Osteoblast (primary cell): ENCODE results near the gene MUCL3. TPM values are rescaled to one million over a fixed set of nuclear protein-coding genes. Genes with fewer than 3 reads are reported as not detected.

Experiments used
- DNase-seq: peaks from one replicate; pipeline ENCODE4 v3.0.0; 2011; ENCODE audit warnings: low spot score, mixed read lengths; ENCODE audit not compliant: insufficient read length; ENCODE audit errors: missing footprints
- H2AFZ ChIP-seq: 2 replicates; pipeline ENCODE4 v1.6.0; 2011; ENCODE audit warnings: mild to moderate bottlenecking, low read length
- H3K27ac ChIP-seq: 2 replicates; pipeline ENCODE4 v1.5.1; 2011; ENCODE audit warnings: mild to moderate bottlenecking, low read depth, low read length, moderate library complexity
- H3K27me3 ChIP-seq: 2 replicates; pipeline ENCODE4 v1.6.0; 2012; ENCODE audit warnings: mild to moderate bottlenecking, control low read depth, inconsistent platforms, low read length, moderate library complexity; ENCODE audit not compliant: insufficient read depth
- H3K36me3 ChIP-seq: 2 replicates; pipeline ENCODE4 v1.5.1; 2011; ENCODE audit warnings: mild to moderate bottlenecking, low read length, control low read depth, moderate library complexity; ENCODE audit not compliant: insufficient read depth
- H3K4me1 ChIP-seq: 2 replicates; pipeline ENCODE4 v1.5.1; 2011; ENCODE audit warnings: mild to moderate bottlenecking, low read length, control low read depth, moderate library complexity; ENCODE audit not compliant: insufficient read depth
- H3K4me2 ChIP-seq: 2 replicates; pipeline ENCODE4 v1.6.0; 2011; ENCODE audit warnings: mild to moderate bottlenecking, low read length; ENCODE audit not compliant: insufficient read depth
- H3K4me3 ChIP-seq: fragments of 200-600 bp; sonication (generic); 3 replicates; pipeline ENCODE4 v1.5.1; 2012; ENCODE audit warnings: mild to moderate bottlenecking, low read length, inconsistent platforms; ENCODE audit not compliant: insufficient read depth
- H3K79me2 ChIP-seq: 2 replicates; pipeline ENCODE4 v1.6.0; 2012; ENCODE audit warnings: mild to moderate bottlenecking, low read length, control low read depth, inconsistent platforms; ENCODE audit not compliant: insufficient read depth
- H3K9me3 ChIP-seq: 2 replicates; pipeline ENCODE4 v1.5.1; 2011; ENCODE audit warnings: low read depth, low read length, control low read depth
- H4K20me1 ChIP-seq: 2 replicates; pipeline ENCODE4 v1.6.0; 2012; ENCODE audit warnings: mild to moderate bottlenecking, low read length, control low read depth; ENCODE audit not compliant: insufficient read depth
- small RNA-seq: library from RNA; depleted of rRNA; stranded (forward); fragments of <200 nt; gene quantifications from one replicate; pipeline ENCODE3, GENCODE V24; 2012
- total RNA-seq: library from RNA; depleted of rRNA; stranded (reverse); fragments of >200 nt; gene quantifications from 2 replicates; pipeline ENCODE4 v1.2.3, GENCODE V29; 2012
- TF ChIP-seq, protein P1 (sequence below): IDR thresholded peaks from 2 replicates; pipeline ENCODE4 v1.5.1; 2011; ENCODE audit warnings: mild to moderate bottlenecking, low read depth, low read length, moderate library complexity; ENCODE audit errors: extremely low read depth

MUCL3 gene
- total RNA-seq, 1 donor: not detected

DNA sequence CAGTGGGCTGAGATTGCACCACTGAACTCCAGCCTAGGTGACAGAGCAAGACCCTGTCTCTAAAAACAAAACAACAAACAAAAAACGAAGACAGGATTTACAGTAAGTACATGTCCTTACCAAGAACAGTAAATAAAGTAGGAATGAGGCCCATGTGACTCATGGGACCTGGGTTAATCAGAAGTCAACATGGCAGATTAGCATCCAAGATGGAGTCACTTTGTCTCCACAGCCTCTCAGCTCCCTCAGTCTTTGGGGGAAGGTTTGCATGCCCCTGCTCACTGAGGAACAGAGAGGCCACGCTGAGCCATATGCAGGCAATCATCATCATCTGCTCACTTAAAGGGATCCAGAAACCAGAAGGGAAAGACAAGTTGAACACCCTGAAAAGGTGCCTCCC, 61.7 kb downstream of the MUCL3 start:
- DNase-seq: no peak
- H3K4me1 ChIP-seq: peaks cover 3% of the 10 kb centered on the region
- no peak overlapping the region for H2AFZ ChIP-seq
- H3K27me3 ChIP-seq: peaks cover 4% of the 10 kb centered on the region
- TF ChIP-seq, protein P1, sequence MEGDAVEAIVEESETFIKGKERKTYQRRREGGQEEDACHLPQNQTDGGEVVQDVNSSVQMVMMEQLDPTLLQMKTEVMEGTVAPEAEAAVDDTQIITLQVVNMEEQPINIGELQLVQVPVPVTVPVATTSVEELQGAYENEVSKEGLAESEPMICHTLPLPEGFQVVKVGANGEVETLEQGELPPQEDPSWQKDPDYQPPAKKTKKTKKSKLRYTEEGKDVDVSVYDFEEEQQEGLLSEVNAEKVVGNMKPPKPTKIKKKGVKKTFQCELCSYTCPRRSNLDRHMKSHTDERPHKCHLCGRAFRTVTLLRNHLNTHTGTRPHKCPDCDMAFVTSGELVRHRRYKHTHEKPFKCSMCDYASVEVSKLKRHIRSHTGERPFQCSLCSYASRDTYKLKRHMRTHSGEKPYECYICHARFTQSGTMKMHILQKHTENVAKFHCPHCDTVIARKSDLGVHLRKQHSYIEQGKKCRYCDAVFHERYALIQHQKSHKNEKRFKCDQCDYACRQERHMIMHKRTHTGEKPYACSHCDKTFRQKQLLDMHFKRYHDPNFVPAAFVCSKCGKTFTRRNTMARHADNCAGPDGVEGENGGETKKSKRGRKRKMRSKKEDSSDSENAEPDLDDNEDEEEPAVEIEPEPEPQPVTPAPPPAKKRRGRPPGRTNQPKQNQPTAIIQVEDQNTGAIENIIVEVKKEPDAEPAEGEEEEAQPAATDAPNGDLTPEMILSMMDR: no peak
- H3K9me3 ChIP-seq: no peaks in the 10 kb centered on the region
- H4K20me1 ChIP-seq: no peaks in the 10 kb centered on the region
- H3K27ac ChIP-seq: no peak overlapping the region
- no peak overlapping the region for H3K4me3 ChIP-seq
- no peaks in the 10 kb centered on the region for H3K79me2 ChIP-seq
- H3K36me3 ChIP-seq: no peaks in the 10 kb centered on the region
- H3K4me2 ChIP-seq: no peak overlapping the region

Small RNA genes within 50 kb of the gene (small RNA-seq; reads per million reads assigned to genes)
- gene RF00019: not detected

Other genes starting within 250 kb of the MUCL3 start
- gene NRM, start 250.0 kb upstream of the MUCL3 start, total RNA-seq: 2.9 and 3.3 TPM in 2 replicates
- gene MDC1, start 223.7 kb upstream of the MUCL3 start, total RNA-seq: 5.1 and 5.3 TPM in 2 replicates
- 509 and 605 TPM in 2 replicates for gene TUBB, start 220.6 kb upstream of the MUCL3 start, total RNA-seq
- gene FLOT1, start 198.3 kb upstream of the MUCL3 start, total RNA-seq: 101 and 114 TPM in 2 replicates
- gene IER3, start 196.4 kb upstream of the MUCL3 start, total RNA-seq: 29.5 and 54.6 TPM in 2 replicates
- gene DDR1, start 56.5 kb upstream of the MUCL3 start, total RNA-seq: 13.0 and 22.4 TPM in 2 replicates
- gene GTF2H4, start 32.8 kb upstream of the MUCL3 start, total RNA-seq: 8.8 and 10.9 TPM in 2 replicates
- 14.5 and 15.6 TPM in 2 replicates for gene VARS2, start 26.7 kb upstream of the MUCL3 start, total RNA-seq
- not detected in 2 replicates for gene SFTA2, start 8.8 kb upstream of the MUCL3 start, total RNA-seq
- gene MUC21, start 42.7 kb downstream of the MUCL3 start, total RNA-seq: not detected in 2 replicates
- not detected in 2 replicates for gene MUC22, start 69.5 kb downstream of the MUCL3 start, total RNA-seq
- not detected in 2 replicates for gene C6orf15, start 171.6 kb downstream of the MUCL3 start, total RNA-seq
- 1.2 and 2.2 TPM in 2 replicates for gene PSORS1C1, start 173.8 kb downstream of the MUCL3 start, total RNA-seq
- gene CDSN, start 179.5 kb downstream of the MUCL3 start, total RNA-seq: not detected in 2 replicates
- gene PSORS1C2, start 198.1 kb downstream of the MUCL3 start, total RNA-seq: not detected in 2 replicates
- 13.6 and 14.1 TPM in 2 replicates for gene CCHCR1, start 216.8 kb downstream of the MUCL3 start, total RNA-seq
- gene TCF19, start 217.6 kb downstream of the MUCL3 start, total RNA-seq: 5.8 and 5.9 TPM in 2 replicates
- 0.29 and 2.5 TPM in 2 replicates for gene POU5F1, start 229.7 kb downstream of the MUCL3 start, total RNA-seq